Astrocyte (in vitro differentiated cells and primary cell): Measurements from ENCODE around the gene RPS25. TPM values are rescaled to one million over a fixed set of nuclear protein-coding genes. Genes with fewer than 3 reads are reported as not detected.
"Not testable (repeated sequence)": the region's sequence is repeated elsewhere in the genome, so short reads cannot be mapped to it uniquely, and the experiment has no call there.

Experiments
- DNase-seq: peaks from one replicate; pipeline ENCODE4 v3.0.0-alpha.2; 2010; ENCODE audit warnings: low read depth
- FAIRE-seq: peaks from 2 replicates; lab custom pipeline; 2011; peaks lifted over from hg19 to GRCh38; lab: Jason Lieb, UNC
- H2AFZ ChIP-seq: 2 replicates; pipeline ENCODE4 v1.6.0; 2012; ENCODE audit warnings: low read depth, low read length, inconsistent platforms
- H3K27ac ChIP-seq: 2 replicates; pipeline ENCODE4 v1.5.1; 2011; ENCODE audit warnings: low read depth, low read length, inconsistent platforms
- H3K27me3 ChIP-seq: 2 replicates; pipeline ENCODE4 v1.6.0; 2011; ENCODE audit warnings: low read length, inconsistent platforms; ENCODE audit not compliant: insufficient read depth
- H3K36me3 ChIP-seq: 2 replicates; pipeline ENCODE4 v1.5.1; 2011; ENCODE audit warnings: low read length, inconsistent platforms; ENCODE audit not compliant: insufficient read depth
- H3K4me1 ChIP-seq: 2 replicates; pipeline ENCODE4 v1.5.1; 2011; ENCODE audit warnings: low read length, inconsistent platforms; ENCODE audit not compliant: insufficient read depth
- H3K4me2 ChIP-seq: 2 replicates; pipeline ENCODE4 v1.6.0; 2012; ENCODE audit warnings: low read length, inconsistent platforms
- H3K4me3 ChIP-seq: 2 replicates; pipeline ENCODE4 v1.5.1; 2011; ENCODE audit warnings: low read depth, mild to moderate bottlenecking, low read length, inconsistent platforms; ENCODE audit not compliant: insufficient read depth
- H3K79me2 ChIP-seq: 2 replicates; pipeline ENCODE4 v1.6.0; 2012; ENCODE audit warnings: mild to moderate bottlenecking, low read length, inconsistent platforms; ENCODE audit not compliant: insufficient read depth
- H3K9ac ChIP-seq: 2 replicates; pipeline ENCODE4 v1.6.0; 2012; ENCODE audit warnings: mild to moderate bottlenecking, low read length, inconsistent platforms
- H3K9me3 ChIP-seq: 2 replicates; pipeline ENCODE4 v1.5.1; 2012; ENCODE audit warnings: low read depth, mild to moderate bottlenecking, low read length, inconsistent platforms; ENCODE audit not compliant: insufficient read depth
- H4K20me1 ChIP-seq: 2 replicates; pipeline ENCODE4 v1.6.0; 2012; ENCODE audit warnings: low read length, inconsistent platforms; ENCODE audit not compliant: insufficient read depth
- H3K27ac Mint-ChIP-seq: one replicate; pipeline ENCODE4 v1.8.0; 2021; ENCODE audit warnings: mild to moderate bottlenecking, mixed read lengths; ENCODE audit not compliant: unreplicated experiment
- H3K27me3 Mint-ChIP-seq: one replicate; pipeline ENCODE4 v1.8.0; 2021; ENCODE audit warnings: low read depth, mixed read lengths; ENCODE audit not compliant: unreplicated experiment
- H3K36me3 Mint-ChIP-seq: one replicate; pipeline ENCODE4 v1.8.0; 2021; ENCODE audit warnings: low read depth, mixed read lengths; ENCODE audit not compliant: unreplicated experiment
- H3K4me1 Mint-ChIP-seq: one replicate; pipeline ENCODE4 v1.8.0; 2021; ENCODE audit warnings: low read depth, mixed read lengths; ENCODE audit not compliant: unreplicated experiment
- H3K4me3 Mint-ChIP-seq: one replicate; pipeline ENCODE4 v1.8.0; 2021; ENCODE audit warnings: mild to moderate bottlenecking, moderate library complexity, mixed read lengths; ENCODE audit not compliant: unreplicated experiment
- H3K9me3 Mint-ChIP-seq: one replicate; pipeline ENCODE4 v1.8.0; 2021; ENCODE audit warnings: mild to moderate bottlenecking, mixed read lengths; ENCODE audit not compliant: unreplicated experiment
- EZH2 ChIP-seq: IDR thresholded peaks from 2 replicates; pipeline ENCODE4 v1.6.1; 2012; ENCODE audit warnings: mild to moderate bottlenecking, low read length, inconsistent platforms; ENCODE audit not compliant: insufficient read depth
- total RNA-seq: library from RNA; stranded (reverse); gene quantifications from 2 replicates; pipeline ENCODE4 v1.2.1, GENCODE V29; 2021
- TF ChIP-seq, protein P1 (sequence below): IDR thresholded peaks from 2 replicates; pipeline ENCODE4 v1.5.1; 2011; ENCODE audit warnings: low read depth, mild to moderate bottlenecking, inconsistent platforms, low read length, moderate library complexity; ENCODE audit not compliant: insufficient read depth

The RPS25 gene
- total RNA-seq, 1 donor from 2014 or later = 750 TPM

DNA sequence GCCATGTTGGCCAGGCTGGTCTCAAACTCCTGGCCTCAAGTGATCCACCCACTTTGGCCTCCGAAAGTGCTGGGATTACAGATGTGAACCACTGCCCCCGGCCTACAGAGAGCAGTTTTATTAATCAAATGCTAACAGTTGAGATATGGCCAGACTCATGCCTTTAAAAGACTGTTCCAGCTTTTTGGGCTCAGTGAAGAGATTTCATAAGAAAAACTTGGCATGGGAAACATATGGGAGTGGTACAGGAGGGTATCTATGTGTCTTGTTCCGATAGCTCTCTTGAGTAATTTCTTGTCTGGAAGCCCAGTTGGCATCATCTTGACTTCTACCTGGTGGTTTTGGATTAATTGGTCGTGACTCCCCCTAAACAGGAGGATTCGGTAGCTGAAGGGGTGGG is 20.7 kb upstream of the RPS25 start:
- Histone ChIP-seq H3K27ac (no peak overlapping the region), H3K27me3 (no peaks in the 10 kb centered on the region), H4K20me1 (no peaks in the 10 kb centered on the region), H3K4me2 (no peak overlapping the region), H3K9ac (no peak overlapping the region), H3K79me2 (no peaks in the 10 kb centered on the region), H3K4me1 (no peaks in the 10 kb centered on the region), H3K9me3 (no peaks in the 10 kb centered on the region), H3K4me3 (no peak overlapping the region), H3K36me3 (no peaks in the 10 kb centered on the region), H2AFZ (no peak overlapping the region)
- no peak for TF ChIP-seq EZH2
- TF ChIP-seq, protein P1, sequence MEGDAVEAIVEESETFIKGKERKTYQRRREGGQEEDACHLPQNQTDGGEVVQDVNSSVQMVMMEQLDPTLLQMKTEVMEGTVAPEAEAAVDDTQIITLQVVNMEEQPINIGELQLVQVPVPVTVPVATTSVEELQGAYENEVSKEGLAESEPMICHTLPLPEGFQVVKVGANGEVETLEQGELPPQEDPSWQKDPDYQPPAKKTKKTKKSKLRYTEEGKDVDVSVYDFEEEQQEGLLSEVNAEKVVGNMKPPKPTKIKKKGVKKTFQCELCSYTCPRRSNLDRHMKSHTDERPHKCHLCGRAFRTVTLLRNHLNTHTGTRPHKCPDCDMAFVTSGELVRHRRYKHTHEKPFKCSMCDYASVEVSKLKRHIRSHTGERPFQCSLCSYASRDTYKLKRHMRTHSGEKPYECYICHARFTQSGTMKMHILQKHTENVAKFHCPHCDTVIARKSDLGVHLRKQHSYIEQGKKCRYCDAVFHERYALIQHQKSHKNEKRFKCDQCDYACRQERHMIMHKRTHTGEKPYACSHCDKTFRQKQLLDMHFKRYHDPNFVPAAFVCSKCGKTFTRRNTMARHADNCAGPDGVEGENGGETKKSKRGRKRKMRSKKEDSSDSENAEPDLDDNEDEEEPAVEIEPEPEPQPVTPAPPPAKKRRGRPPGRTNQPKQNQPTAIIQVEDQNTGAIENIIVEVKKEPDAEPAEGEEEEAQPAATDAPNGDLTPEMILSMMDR = no peak
- no peak overlapping the region for H3K27ac Mint-ChIP-seq
- H3K4me3 Mint-ChIP-seq = no peak overlapping the region
- no peaks in the 10 kb centered on the region for H3K27me3 Mint-ChIP-seq
- no peaks in the 10 kb centered on the region for H3K9me3 Mint-ChIP-seq
- DNase-seq (no peak), FAIRE-seq (no peak)
- H3K36me3 Mint-ChIP-seq = no peaks in the 10 kb centered on the region
- peaks cover 4% of the 10 kb centered on the region for H3K4me1 Mint-ChIP-seq

DNA sequence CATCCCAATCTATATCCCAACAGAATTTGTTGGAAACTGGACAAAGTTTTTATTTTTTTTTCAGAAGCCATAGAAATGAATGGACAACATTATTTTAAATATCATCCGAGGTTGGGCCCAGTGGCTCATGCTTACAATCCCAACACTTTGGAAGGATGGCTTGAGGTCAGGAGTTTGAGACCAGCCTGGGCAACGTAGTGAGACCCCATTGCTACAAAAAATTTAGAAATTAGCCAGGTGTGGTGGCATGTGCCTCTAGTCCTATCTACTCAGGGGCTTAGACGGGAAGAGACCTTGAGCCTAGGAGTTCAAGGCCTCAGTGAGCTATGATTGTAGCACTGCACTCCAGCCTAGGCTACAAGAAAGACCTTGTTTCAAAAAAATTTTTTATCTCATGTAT is 16.7 kb upstream of the RPS25 start:
- Histone ChIP-seq H3K36me3 (no peaks in the 10 kb centered on the region), H3K79me2 (no peaks in the 10 kb centered on the region), H3K4me3 (no peak overlapping the region), H3K27ac (no peak overlapping the region), H3K27me3 (no peaks in the 10 kb centered on the region), H4K20me1 (no peaks in the 10 kb centered on the region), H2AFZ (no peak overlapping the region), H3K9me3 (no peaks in the 10 kb centered on the region), H3K4me2 (no peak overlapping the region), H3K9ac (no peak overlapping the region), H3K4me1 (peaks cover 3% of the 10 kb centered on the region)
- no peak for DNase-seq
- Mint-ChIP-seq H3K9me3 (no peaks in the 10 kb centered on the region), H3K4me1 (peaks cover 2% of the 10 kb centered on the region), H3K27ac (no peak overlapping the region), H3K4me3 (no peak overlapping the region), H3K27me3 (no peaks in the 10 kb centered on the region), H3K36me3 (no peaks in the 10 kb centered on the region)
- no peak for FAIRE-seq
- TF ChIP-seq EZH2 = no peak
- TF ChIP-seq, protein P1 = no peak

DNA sequence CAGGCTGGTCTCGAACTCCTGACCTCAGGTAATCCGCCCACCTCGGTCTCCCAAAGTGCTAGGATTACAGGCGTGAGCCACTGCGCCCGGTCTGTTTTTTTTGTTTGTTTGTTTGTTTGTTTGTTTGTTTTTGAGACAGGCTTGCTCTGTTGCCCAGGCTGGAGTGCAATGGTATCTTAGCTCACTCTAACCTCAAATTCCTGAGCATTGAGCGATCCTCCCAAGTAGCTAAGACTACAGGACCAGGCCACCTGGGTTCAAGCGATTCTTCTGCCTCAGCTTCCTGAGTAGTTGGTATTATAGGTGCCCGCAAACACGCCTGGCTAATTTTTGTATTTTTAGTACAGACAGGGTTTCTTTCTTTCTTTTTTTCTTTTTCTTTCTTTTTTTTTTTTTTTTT is 15.3 kb upstream of the RPS25 start:
- H4K20me1 ChIP-seq, H2AFZ ChIP-seq, H3K9me3 ChIP-seq, H3K36me3 ChIP-seq, H3K27ac ChIP-seq, H3K27me3 ChIP-seq, H3K27me3 Mint-ChIP-seq, H3K4me1 ChIP-seq, H3K4me3 Mint-ChIP-seq, H3K36me3 Mint-ChIP-seq, H3K79me2 ChIP-seq, H3K4me3 ChIP-seq, H3K27ac Mint-ChIP-seq, DNase-seq, FAIRE-seq, H3K9me3 Mint-ChIP-seq, H3K4me2 ChIP-seq, H3K9ac ChIP-seq: not testable (repeated sequence)
- peaks cover 13% of the 10 kb centered on the region for H3K4me1 Mint-ChIP-seq
